ENCODE results near the gene CIAPIN1.

Gene CIAPIN1

DNA sequence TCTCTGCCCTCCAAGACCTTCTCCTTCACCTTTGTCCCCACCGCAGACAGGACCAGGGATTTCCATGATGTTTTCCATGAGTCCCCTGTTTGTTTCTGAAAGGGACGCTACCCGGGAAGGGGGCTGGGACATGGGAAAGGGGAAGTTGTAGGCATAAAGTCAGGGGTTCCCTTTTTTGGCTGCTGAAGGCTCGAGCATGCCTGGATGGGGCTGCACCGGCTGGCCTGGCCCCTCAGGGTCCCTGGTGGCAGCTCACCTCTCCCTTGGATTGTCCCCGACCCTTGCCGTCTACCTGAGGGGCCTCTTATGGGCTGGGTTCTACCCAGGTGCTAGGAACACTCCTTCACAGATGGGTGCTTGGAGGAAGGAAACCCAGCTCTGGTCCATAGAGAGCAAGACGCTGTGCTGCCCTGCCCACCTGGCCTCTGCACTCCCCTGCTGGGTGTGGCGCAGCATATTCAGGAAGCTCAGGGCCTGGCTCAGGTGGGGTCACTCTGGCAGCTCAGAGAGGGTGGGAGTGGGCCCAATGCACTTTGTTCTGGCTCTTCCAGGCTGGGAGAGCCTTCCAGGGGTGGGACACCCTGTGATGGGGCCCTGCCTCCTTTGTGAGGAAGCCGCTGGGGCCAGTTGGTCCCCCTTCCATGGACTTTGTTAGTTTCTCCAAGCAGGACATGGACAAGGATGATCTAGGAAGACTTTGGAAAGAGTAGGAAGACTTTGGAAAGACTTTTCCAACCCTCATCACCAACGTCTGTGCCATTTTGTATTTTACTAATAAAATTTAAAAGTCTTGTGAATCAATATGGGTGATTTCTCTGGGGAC lies 62.7 kb downstream of the CIAPIN1 start:
- H3K27ac ChIP-seq (ENCODE audit: low read depth, low read length) = no peak overlapping the region
- H3K4me3 ChIP-seq (ENCODE audit: low read depth in 1 of 5, low read length in 5 of 5) = peak overlapping the region in 1 of 5 donors; percentile 18
- H3K9ac ChIP-seq (ENCODE audit: low read length in 5 of 5) = peak overlapping the region in 2 of 5 donors; percentile 1 to 28
- H3K36me3 ChIP-seq (ENCODE audit: control insufficient read depth in 5 of 5, insufficient read depth in 5 of 5, low read length in 5 of 5) = peaks cover 0 to 28% (median 10%) of the 10 kb centered on the region in 5 donors
- peaks cover 0 to 2% (median 0%) of the 10 kb centered on the region in 5 donors for H3K9me3 ChIP-seq (ENCODE audit: control insufficient read depth in 5 of 5, low read length in 5 of 5)
- peaks cover 0 to 88% (median 26%) of the 10 kb centered on the region in 5 donors for H3K4me1 ChIP-seq (ENCODE audit: control insufficient read depth in 5 of 5, insufficient read depth in 5 of 5, low read length in 5 of 5)
- peaks cover 0 to 3% (median 0%) of the 10 kb centered on the region in 5 donors for H3K27me3 ChIP-seq (ENCODE audit: control insufficient read depth in 5 of 5, insufficient read depth in 4 of 5, low read length in 5 of 5)

- Histone ChIP-seq H3K27me3 (ENCODE audit: control insufficient read depth in 5 of 5, insufficient read depth in 4 of 5, low read length in 5 of 5) (no peaks in the 10 kb centered on the region), H3K27ac (ENCODE audit: low read depth, low read length) (no peak overlapping the region), H3K4me1 (ENCODE audit: control insufficient read depth in 5 of 5, insufficient read depth in 5 of 5, low read length in 5 of 5) (peaks cover 0 to 86% (median 26%) of the 10 kb centered on the region in 5 donors), H3K4me3 (ENCODE audit: low read depth in 1 of 5, low read length in 5 of 5) (peak overlapping the region in 1 of 5 donors; percentile 18), H3K36me3 (ENCODE audit: control insufficient read depth in 5 of 5, insufficient read depth in 5 of 5, low read length in 5 of 5) (peaks cover 0 to 29% (median 10%) of the 10 kb centered on the region in 5 donors), H3K9me3 (ENCODE audit: control insufficient read depth in 5 of 5, low read length in 5 of 5) (no peaks in the 10 kb centered on the region), H3K9ac (ENCODE audit: low read length in 5 of 5) (peak overlapping the region in 1 of 5 donors; percentile 28)
Observed at GRCh38 chr16:57383276-57384247, 63.6 kb downstream of the CIAPIN1 start.

DNA sequence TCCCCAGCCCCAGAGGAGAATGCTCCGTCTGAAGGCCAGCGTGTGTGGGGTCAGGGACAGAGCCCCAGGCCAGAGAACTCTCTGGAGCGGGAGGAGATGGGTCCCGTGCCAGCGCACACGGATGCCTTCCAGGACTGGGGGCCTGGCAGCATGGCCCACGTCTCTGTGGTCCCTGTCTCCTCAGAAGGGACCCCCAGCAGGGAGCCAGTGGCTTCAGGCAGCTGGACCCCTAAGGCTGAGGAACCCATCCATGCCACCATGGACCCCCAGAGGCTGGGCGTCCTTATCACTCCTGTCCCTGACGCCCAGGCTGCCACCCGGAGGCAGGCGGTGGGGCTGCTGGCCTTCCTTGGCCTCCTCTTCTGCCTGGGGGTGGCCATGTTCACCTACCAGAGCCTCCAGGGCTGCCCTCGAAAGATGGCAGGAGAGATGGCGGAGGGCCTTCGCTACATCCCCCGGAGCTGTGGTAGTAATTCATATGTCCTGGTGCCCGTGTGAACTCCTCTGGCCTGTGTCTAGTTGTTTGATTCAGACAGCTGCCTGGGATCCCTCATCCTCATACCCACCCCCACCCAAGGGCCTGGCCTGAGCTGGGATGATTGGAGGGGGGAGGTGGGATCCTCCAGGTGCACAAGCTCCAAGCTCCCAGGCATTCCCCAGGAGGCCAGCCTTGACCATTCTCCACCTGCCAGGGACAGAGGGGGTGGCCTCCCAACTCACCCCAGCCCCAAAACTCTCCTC lies 64.5 kb downstream of the CIAPIN1 start:
- Histone ChIP-seq H3K4me3 (ENCODE audit: low read depth in 1 of 5, low read length in 5 of 5) (no peak overlapping the region), H3K27ac (ENCODE audit: low read depth, low read length) (no peak overlapping the region), H3K27me3 (ENCODE audit: control insufficient read depth in 5 of 5, insufficient read depth in 4 of 5, low read length in 5 of 5) (no peaks in the 10 kb centered on the region), H3K9me3 (ENCODE audit: control insufficient read depth in 5 of 5, low read length in 5 of 5) (no peaks in the 10 kb centered on the region), H3K4me1 (ENCODE audit: control insufficient read depth in 5 of 5, insufficient read depth in 5 of 5, low read length in 5 of 5) (peaks cover 0 to 80% (median 26%) of the 10 kb centered on the region in 5 donors), H3K9ac (ENCODE audit: low read length in 5 of 5) (no peak overlapping the region), H3K36me3 (ENCODE audit: control insufficient read depth in 5 of 5, insufficient read depth in 5 of 5, low read length in 5 of 5) (peaks cover 0 to 29% (median 10%) of the 10 kb centered on the region in 5 donors)

GRCh38 chr16:57381791-57382534 lies 65.2 kb downstream of the CIAPIN1 start:
- Histone ChIP-seq H3K4me3 (ENCODE audit: low read depth in 1 of 5, low read length in 5 of 5) (no peak overlapping the region), H3K9me3 (ENCODE audit: control insufficient read depth in 5 of 5, low read length in 5 of 5) (no peaks in the 10 kb centered on the region), H3K9ac (ENCODE audit: low read length in 5 of 5) (no peak overlapping the region), H3K4me1 (ENCODE audit: control insufficient read depth in 5 of 5, insufficient read depth in 5 of 5, low read length in 5 of 5) (peaks cover 1 to 80% (median 26%) of the 10 kb centered on the region in 5 donors), H3K27me3 (ENCODE audit: control insufficient read depth in 5 of 5, insufficient read depth in 4 of 5, low read length in 5 of 5) (no peaks in the 10 kb centered on the region), H3K36me3 (ENCODE audit: control insufficient read depth in 5 of 5, insufficient read depth in 5 of 5, low read length in 5 of 5) (peaks cover 0 to 29% (median 10%) of the 10 kb centered on the region in 5 donors), H3K27ac (ENCODE audit: low read depth, low read length) (no peak overlapping the region)

DNA sequence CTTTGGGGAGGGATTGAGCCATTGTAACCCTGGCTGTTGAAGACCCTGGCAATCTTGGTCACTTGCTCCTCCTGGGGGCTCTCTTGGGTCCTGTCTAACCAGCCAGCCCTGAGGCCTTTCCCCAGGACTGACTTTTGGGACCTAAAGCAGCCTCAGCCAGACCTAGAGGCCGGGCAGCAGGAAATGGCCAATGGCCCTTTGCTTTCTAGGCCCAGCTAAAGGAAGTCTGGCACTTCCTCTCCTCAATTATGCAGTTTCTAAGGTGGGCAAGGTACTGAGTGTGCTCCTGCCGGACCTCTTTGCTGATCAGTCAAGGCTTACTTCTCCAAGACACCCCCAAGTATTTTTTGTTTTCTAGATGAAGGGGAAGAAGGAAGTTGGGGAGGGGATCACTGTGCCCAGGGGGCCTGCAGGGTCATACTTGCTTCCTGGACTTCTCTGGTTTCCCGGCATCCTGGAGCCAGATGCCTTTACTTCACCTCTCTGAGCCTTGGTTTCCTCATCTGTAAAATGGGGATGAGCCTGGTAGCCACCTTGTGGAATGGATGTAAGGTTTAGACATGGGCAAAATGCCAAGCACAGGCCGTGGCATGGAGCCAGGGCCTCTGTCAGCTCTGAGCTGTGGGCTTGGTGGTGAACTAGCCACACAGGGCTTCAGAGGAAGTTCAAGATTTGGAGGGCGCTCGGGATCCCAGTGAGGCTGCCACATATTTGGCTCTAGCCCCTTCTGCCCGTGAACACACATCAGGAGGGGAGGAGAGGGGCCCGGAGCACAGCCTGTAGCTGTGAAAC lies 66.3 kb downstream of the CIAPIN1 start:
- H3K4me3 ChIP-seq (ENCODE audit: low read depth in 1 of 5, low read length in 5 of 5) = no peak overlapping the region
- peaks cover 0 to 29% (median 10%) of the 10 kb centered on the region in 5 donors for H3K36me3 ChIP-seq (ENCODE audit: control insufficient read depth in 5 of 5, insufficient read depth in 5 of 5, low read length in 5 of 5)
- H3K9me3 ChIP-seq (ENCODE audit: control insufficient read depth in 5 of 5, low read length in 5 of 5) = no peaks in the 10 kb centered on the region
- peak overlapping the region; percentile 30 for H3K27ac ChIP-seq (ENCODE audit: low read depth, low read length)
- H3K9ac ChIP-seq (ENCODE audit: low read length in 5 of 5) = peak overlapping the region in 2 of 5 donors; percentile 23 to 35
- H3K27me3 ChIP-seq (ENCODE audit: control insufficient read depth in 5 of 5, insufficient read depth in 4 of 5, low read length in 5 of 5) = no peaks in the 10 kb centered on the region
- peaks cover 1 to 80% (median 20%) of the 10 kb centered on the region in 5 donors for H3K4me1 ChIP-seq (ENCODE audit: control insufficient read depth in 5 of 5, insufficient read depth in 5 of 5, low read length in 5 of 5)

DNA sequence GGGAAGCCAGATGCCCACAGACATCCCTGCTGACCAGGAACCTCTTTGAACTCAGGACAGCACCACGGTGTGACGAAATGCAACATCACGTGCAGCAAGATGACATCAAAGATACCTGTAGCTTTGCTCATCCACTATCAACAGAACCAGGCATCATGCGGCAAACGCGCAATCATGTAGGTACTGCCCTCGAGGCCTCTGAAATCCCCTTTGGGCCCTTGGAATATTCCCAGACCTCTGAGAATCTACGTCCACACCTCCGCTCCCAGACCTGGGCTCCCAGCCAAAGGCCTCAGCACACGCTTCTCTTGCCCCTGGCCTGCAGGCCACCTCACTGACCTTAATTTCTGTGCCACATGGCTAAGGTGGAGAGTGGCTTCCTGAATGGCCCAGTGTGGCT lies 67.6 kb downstream of the CIAPIN1 start:
- Histone ChIP-seq H3K36me3 (ENCODE audit: control insufficient read depth in 5 of 5, insufficient read depth in 5 of 5, low read length in 5 of 5) (peaks cover 0 to 29% (median 10%) of the 10 kb centered on the region in 5 donors), H3K27me3 (ENCODE audit: control insufficient read depth in 5 of 5, insufficient read depth in 4 of 5, low read length in 5 of 5) (no peaks in the 10 kb centered on the region), H3K9ac (ENCODE audit: low read length in 5 of 5) (no peak overlapping the region), H3K9me3 (ENCODE audit: control insufficient read depth in 5 of 5, low read length in 5 of 5) (no peaks in the 10 kb centered on the region), H3K27ac (ENCODE audit: low read depth, low read length) (peak overlapping the region; percentile 16), H3K4me1 (ENCODE audit: control insufficient read depth in 5 of 5, insufficient read depth in 5 of 5, low read length in 5 of 5) (peaks cover 1 to 79% (median 18%) of the 10 kb centered on the region in 5 donors), H3K4me3 (ENCODE audit: low read depth in 1 of 5, low read length in 5 of 5) (no peak overlapping the region)

Data from subcutaneous abdominal adipose tissue (tissue), 5 donors.